Measurements from ENCODE around the gene USP51.

DNA sequence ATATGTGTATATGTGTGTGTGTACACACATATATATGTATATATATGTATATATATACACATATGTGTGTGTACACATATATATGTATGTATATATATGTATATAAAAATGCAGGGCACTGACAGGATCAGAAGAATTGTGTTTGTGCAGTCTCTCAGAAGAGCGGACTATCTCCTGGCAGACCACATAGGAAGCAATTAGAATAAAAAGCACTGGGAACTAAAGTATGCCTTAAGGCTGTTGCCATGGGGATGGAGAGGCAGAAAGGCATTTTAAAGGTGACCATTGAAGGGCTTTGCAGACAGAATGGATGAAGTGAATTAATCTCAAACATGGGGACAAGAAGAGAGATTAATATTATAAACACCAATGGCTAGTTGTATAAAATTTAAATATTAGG lies 33.7 kb upstream of the USP51 start:
- TF ChIP-seq POLR2A (IDR thresholded peaks at IDR 0.05) (no peak), POLR2AphosphoS5 (IDR thresholded peaks at IDR 0.05) (no peak)
- TF ChIP-seq, protein P1, sequence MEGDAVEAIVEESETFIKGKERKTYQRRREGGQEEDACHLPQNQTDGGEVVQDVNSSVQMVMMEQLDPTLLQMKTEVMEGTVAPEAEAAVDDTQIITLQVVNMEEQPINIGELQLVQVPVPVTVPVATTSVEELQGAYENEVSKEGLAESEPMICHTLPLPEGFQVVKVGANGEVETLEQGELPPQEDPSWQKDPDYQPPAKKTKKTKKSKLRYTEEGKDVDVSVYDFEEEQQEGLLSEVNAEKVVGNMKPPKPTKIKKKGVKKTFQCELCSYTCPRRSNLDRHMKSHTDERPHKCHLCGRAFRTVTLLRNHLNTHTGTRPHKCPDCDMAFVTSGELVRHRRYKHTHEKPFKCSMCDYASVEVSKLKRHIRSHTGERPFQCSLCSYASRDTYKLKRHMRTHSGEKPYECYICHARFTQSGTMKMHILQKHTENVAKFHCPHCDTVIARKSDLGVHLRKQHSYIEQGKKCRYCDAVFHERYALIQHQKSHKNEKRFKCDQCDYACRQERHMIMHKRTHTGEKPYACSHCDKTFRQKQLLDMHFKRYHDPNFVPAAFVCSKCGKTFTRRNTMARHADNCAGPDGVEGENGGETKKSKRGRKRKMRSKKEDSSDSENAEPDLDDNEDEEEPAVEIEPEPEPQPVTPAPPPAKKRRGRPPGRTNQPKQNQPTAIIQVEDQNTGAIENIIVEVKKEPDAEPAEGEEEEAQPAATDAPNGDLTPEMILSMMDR (IDR thresholded peaks at IDR 0.05): no peak
